Measurements from ENCODE around the gene PHC3.
A peak's percentile ranks its signal among the peaks of the same experiment; 100 is the strongest.

Gene PHC3

DNA sequence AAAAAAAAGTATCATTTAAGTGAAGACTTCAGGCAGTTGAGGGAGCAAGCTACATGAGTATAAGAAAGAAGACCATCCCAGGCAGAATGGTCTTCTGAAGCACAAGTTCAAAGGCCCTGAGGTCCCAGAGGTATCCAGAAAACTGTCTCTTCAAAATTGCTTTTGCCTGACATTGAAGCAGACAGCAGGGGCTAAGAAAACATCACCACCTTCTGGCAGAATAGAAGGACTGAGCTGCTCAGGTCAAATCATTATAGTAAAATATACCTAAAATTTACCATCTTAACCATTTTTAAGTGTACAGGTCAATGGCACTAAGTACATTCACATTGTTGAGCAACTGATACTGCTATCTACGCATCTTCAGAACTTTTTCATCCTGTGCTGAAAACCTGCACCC is 127.3 kb downstream of the PHC3 start:
- no peak overlapping the region for H4K91ac ChIP-seq (ENCODE audit: low read length)
- no peak overlapping the region for H3K4ac ChIP-seq (ENCODE audit: low read depth in 1 of 2, low read length in 2 of 2)
- no peak overlapping the region for H3K14ac ChIP-seq (ENCODE audit: low read length in 2 of 2)
- peaks cover 4% of the 10 kb centered on the region for H3K9me3 ChIP-seq (ENCODE audit: control insufficient read depth, low read length)
- no peak overlapping the region for H3K9ac ChIP-seq (ENCODE audit: low read length)
- no peak overlapping the region for H3K4me3 ChIP-seq (ENCODE audit: insufficient read depth in 1 of 2, low read depth in 1 of 2, low read length in 2 of 2)
- no peak overlapping the region for H3K23ac ChIP-seq (ENCODE audit: low read length in 2 of 2)
- no peak overlapping the region for H2AFZ ChIP-seq (ENCODE audit: low read depth, low read length)
- WGBS = 100% methylated on average over 1 of the region's 1 CpG
- no peak overlapping the region for H2AK5ac ChIP-seq (ENCODE audit: low read length, severe bottlenecking)
- no peaks in the 10 kb centered on the region for H3K27me3 ChIP-seq (ENCODE audit: control insufficient read depth in 1 of 2, insufficient read depth in 1 of 2, low read length in 2 of 2)
- no peaks in the 10 kb centered on the region for H3K36me3 ChIP-seq (ENCODE audit: control insufficient read depth in 1 of 2, insufficient read depth in 2 of 2, low read depth in 1 of 2, low read length in 2 of 2)
- no peaks in the 10 kb centered on the region for H3K79me1 ChIP-seq (replicated peaks; ENCODE audit: low read length, poor library complexity, severe bottlenecking)
- no peak overlapping the region for H4K8ac ChIP-seq (ENCODE audit: low read length)
- H3K4me2 ChIP-seq (ENCODE audit: low read length, poor library complexity, severe bottlenecking) = no peak overlapping the region
- H3K18ac ChIP-seq (ENCODE audit: low read depth in 1 of 2, low read length in 2 of 2) = no peak overlapping the region
- no peak overlapping the region for H2BK12ac ChIP-seq (ENCODE audit: low read length in 2 of 2)
- no peak overlapping the region for H3K27ac ChIP-seq (ENCODE audit: low read length, poor library complexity, severe bottlenecking)
- H2BK120ac ChIP-seq (ENCODE audit: low read depth, low read length) = no peak overlapping the region
- H2BK5ac ChIP-seq (ENCODE audit: low read depth, low read length, poor library complexity, severe bottlenecking) = no peak overlapping the region
- peak; percentile 16 for DNase-seq
- H3K4me1 ChIP-seq (ENCODE audit: control insufficient read depth, insufficient read depth, low read depth, low read length) = peaks cover 6% of the 10 kb centered on the region
- H2BK15ac ChIP-seq (ENCODE audit: low read depth, poor library complexity, severe bottlenecking) = no peak overlapping the region

DNA sequence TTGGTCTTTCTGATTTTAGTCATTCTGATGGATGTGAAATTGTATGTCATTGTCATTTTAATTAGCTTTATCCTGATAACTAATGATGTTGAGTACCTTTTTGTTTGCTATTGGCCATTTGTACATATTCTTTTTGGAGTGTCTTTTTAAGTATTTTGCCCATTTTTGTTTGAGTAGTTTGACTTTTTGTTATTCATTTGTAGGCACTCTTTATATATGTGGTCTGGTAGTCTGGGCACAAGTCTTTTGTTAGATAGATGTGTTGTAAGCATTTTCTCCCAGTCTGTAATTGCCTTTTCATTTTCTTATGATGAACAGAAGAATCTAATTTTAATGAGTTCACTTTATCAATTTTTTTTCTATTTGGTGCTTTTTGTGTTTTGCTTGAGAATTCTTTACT is 129.1 kb downstream of the PHC3 start:
- H3K18ac ChIP-seq (ENCODE audit: low read depth in 1 of 2, low read length in 2 of 2) = no peak overlapping the region
- H3K23ac ChIP-seq (ENCODE audit: low read length in 2 of 2) = no peak overlapping the region
- no peaks in the 10 kb centered on the region for H3K79me1 ChIP-seq (replicated peaks; ENCODE audit: low read length, poor library complexity, severe bottlenecking)
- no peak overlapping the region for H3K14ac ChIP-seq (ENCODE audit: low read length in 2 of 2)
- no peak overlapping the region for H3K9ac ChIP-seq (ENCODE audit: low read length)
- H4K8ac ChIP-seq (ENCODE audit: low read length) = no peak overlapping the region
- no peak overlapping the region for H3K27ac ChIP-seq (ENCODE audit: low read length, poor library complexity, severe bottlenecking)
- no peak overlapping the region for H2BK12ac ChIP-seq (ENCODE audit: low read length in 2 of 2)
- H3K4ac ChIP-seq (ENCODE audit: low read depth in 1 of 2, low read length in 2 of 2) = no peak overlapping the region
- no peaks in the 10 kb centered on the region for H3K27me3 ChIP-seq (ENCODE audit: control insufficient read depth in 1 of 2, insufficient read depth in 1 of 2, low read length in 2 of 2)
- H3K4me2 ChIP-seq (ENCODE audit: low read length, poor library complexity, severe bottlenecking) = no peak overlapping the region
- no peak overlapping the region for H2AK5ac ChIP-seq (ENCODE audit: low read length, severe bottlenecking)
- no peak overlapping the region for H4K91ac ChIP-seq (ENCODE audit: low read length)
- DNase-seq = no peak
- H2BK120ac ChIP-seq (ENCODE audit: low read depth, low read length) = no peak overlapping the region
- no peak overlapping the region for H2BK5ac ChIP-seq (ENCODE audit: low read depth, low read length, poor library complexity, severe bottlenecking)
- no peak overlapping the region for H2AFZ ChIP-seq (ENCODE audit: low read depth, low read length)
- no peaks in the 10 kb centered on the region for H3K36me3 ChIP-seq (ENCODE audit: control insufficient read depth in 1 of 2, insufficient read depth in 2 of 2, low read depth in 1 of 2, low read length in 2 of 2)
- peaks cover 4% of the 10 kb centered on the region for H3K4me1 ChIP-seq (ENCODE audit: control insufficient read depth, insufficient read depth, low read depth, low read length)
- no peak overlapping the region for H2BK15ac ChIP-seq (ENCODE audit: low read depth, poor library complexity, severe bottlenecking)
- peaks cover 4% of the 10 kb centered on the region for H3K9me3 ChIP-seq (ENCODE audit: control insufficient read depth, low read length)
- no peak overlapping the region for H3K4me3 ChIP-seq (ENCODE audit: insufficient read depth in 1 of 2, low read depth in 1 of 2, low read length in 2 of 2)

DNA sequence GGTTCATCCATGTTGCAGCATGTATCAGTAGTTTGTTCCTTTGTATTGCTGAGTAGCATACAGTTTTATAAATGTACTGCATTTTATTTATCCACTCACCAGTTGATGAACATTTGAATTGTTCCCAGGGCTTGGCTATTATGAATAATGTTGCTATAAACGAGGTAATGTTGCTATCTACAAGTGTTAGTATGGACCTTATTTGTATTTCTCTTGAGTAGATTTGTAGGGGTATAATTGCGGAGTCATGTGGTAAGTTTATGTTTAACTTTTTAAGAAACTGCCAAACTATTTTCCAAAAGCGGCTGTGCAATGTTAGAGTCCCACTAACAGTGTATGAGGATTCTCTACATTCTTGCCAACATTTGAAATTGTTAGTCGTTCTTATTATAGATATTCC is 130.8 kb downstream of the PHC3 start:
- Histone ChIP-seq H4K8ac (ENCODE audit: low read length) (no peak overlapping the region), H3K23ac (ENCODE audit: low read length in 2 of 2) (no peak overlapping the region), H2BK120ac (ENCODE audit: low read depth, low read length) (no peak overlapping the region), H3K79me1 (replicated peaks; ENCODE audit: low read length, poor library complexity, severe bottlenecking) (no peaks in the 10 kb centered on the region), H3K9me3 (ENCODE audit: control insufficient read depth, low read length) (peaks cover 4% of the 10 kb centered on the region), H3K4me2 (ENCODE audit: low read length, poor library complexity, severe bottlenecking) (no peak overlapping the region), H3K14ac (ENCODE audit: low read length in 2 of 2) (no peak overlapping the region), H4K91ac (ENCODE audit: low read length) (no peak overlapping the region), H3K27me3 (ENCODE audit: control insufficient read depth in 1 of 2, insufficient read depth in 1 of 2, low read length in 2 of 2) (no peaks in the 10 kb centered on the region), H3K4me1 (ENCODE audit: control insufficient read depth, insufficient read depth, low read depth, low read length) (peaks cover 12% of the 10 kb centered on the region), H3K9ac (ENCODE audit: low read length) (no peak overlapping the region), H2AK5ac (ENCODE audit: low read length, severe bottlenecking) (no peak overlapping the region), H2BK15ac (ENCODE audit: low read depth, poor library complexity, severe bottlenecking) (no peak overlapping the region), H2BK5ac (ENCODE audit: low read depth, low read length, poor library complexity, severe bottlenecking) (no peak overlapping the region), H3K27ac (ENCODE audit: low read length, poor library complexity, severe bottlenecking) (no peak overlapping the region), H3K36me3 (ENCODE audit: control insufficient read depth in 1 of 2, insufficient read depth in 2 of 2, low read depth in 1 of 2, low read length in 2 of 2) (no peaks in the 10 kb centered on the region), H3K4me3 (ENCODE audit: insufficient read depth in 1 of 2, low read depth in 1 of 2, low read length in 2 of 2) (no peak overlapping the region), H3K18ac (ENCODE audit: low read depth in 1 of 2, low read length in 2 of 2) (no peak overlapping the region), H2AFZ (ENCODE audit: low read depth, low read length) (no peak overlapping the region), H3K4ac (ENCODE audit: low read depth in 1 of 2, low read length in 2 of 2) (no peak overlapping the region), H2BK12ac (ENCODE audit: low read length in 2 of 2) (no peak overlapping the region)
- 72% methylated on average over 2 of the region's 4 CpGs for WGBS
- no peak for DNase-seq

DNA sequence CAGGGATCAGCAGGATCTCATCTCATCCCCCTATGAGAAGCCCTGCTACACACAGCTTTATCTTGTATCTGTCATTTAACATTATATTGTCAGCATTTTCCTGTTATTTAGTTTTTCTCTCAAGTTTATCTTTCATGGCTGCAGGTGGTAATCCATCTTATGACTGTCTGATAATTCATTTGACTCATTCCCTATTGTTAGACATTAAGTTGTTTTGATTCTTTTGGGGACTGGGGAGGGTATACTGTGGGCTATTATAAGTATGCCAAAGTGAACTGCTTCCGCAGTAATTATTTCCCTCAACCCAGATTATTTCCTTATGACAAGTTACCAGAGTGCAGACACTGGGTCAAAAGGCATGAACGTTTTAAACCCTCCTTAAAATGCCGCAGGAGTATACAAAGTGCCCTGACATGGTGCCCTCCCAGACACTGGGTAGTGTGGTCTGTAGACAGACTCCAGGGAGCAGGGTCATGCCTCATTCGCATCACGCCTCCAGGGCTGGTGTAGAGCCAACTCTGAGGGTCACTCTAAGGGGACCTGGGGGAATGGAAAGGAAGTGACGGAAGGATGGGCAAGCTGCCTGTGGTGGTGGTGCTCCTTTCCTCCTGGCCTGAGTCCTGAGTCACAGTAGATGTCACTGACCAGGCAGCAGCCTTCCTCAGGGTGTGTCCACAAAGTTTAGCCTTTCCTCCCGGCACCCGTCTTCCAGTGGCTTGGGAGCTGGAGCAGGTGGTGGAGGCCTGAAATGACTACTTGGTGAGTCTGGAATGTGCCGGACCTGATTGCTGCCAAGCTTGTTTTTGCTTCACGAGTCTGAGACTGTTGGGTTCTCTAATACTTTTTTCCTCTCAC is 132.2 kb downstream of the PHC3 start:
- H2BK15ac ChIP-seq (ENCODE audit: low read depth, poor library complexity, severe bottlenecking) = no peak overlapping the region
- H3K9ac ChIP-seq (ENCODE audit: low read length) = no peak overlapping the region
- H3K79me1 ChIP-seq (replicated peaks; ENCODE audit: low read length, poor library complexity, severe bottlenecking) = no peaks in the 10 kb centered on the region
- no peak overlapping the region for H2BK5ac ChIP-seq (ENCODE audit: low read depth, low read length, poor library complexity, severe bottlenecking)
- no peak overlapping the region for H3K23ac ChIP-seq (ENCODE audit: low read length in 2 of 2)
- H3K36me3 ChIP-seq (ENCODE audit: control insufficient read depth in 1 of 2, insufficient read depth in 2 of 2, low read depth in 1 of 2, low read length in 2 of 2) = no peaks in the 10 kb centered on the region
- WGBS = 89% methylated on average over 10 of the region's 10 CpGs
- H3K18ac ChIP-seq (ENCODE audit: low read depth in 1 of 2, low read length in 2 of 2) = no peak overlapping the region
- no peak overlapping the region for H3K4me2 ChIP-seq (ENCODE audit: low read length, poor library complexity, severe bottlenecking)
- no peak overlapping the region for H4K8ac ChIP-seq (ENCODE audit: low read length)
- no peak overlapping the region for H3K27ac ChIP-seq (ENCODE audit: low read length, poor library complexity, severe bottlenecking)
- H3K14ac ChIP-seq (ENCODE audit: low read length in 2 of 2) = no peak overlapping the region
- H3K4ac ChIP-seq (ENCODE audit: low read depth in 1 of 2, low read length in 2 of 2) = no peak overlapping the region
- peaks cover 4% of the 10 kb centered on the region for H3K9me3 ChIP-seq (ENCODE audit: control insufficient read depth, low read length)
- H3K4me1 ChIP-seq (ENCODE audit: control insufficient read depth, insufficient read depth, low read depth, low read length) = peaks cover 14% of the 10 kb centered on the region
- no peak overlapping the region for H2AK5ac ChIP-seq (ENCODE audit: low read length, severe bottlenecking)
- H2BK12ac ChIP-seq (ENCODE audit: low read length in 2 of 2) = no peak overlapping the region
- no peak overlapping the region for H2AFZ ChIP-seq (ENCODE audit: low read depth, low read length)
- no peak overlapping the region for H2BK120ac ChIP-seq (ENCODE audit: low read depth, low read length)
- H3K27me3 ChIP-seq (ENCODE audit: control insufficient read depth in 1 of 2, insufficient read depth in 1 of 2, low read length in 2 of 2) = peaks cover 0 to 5% of the 10 kb centered on the region in 2 experiments
- DNase-seq = no peak
- no peak overlapping the region for H3K4me3 ChIP-seq (ENCODE audit: insufficient read depth in 1 of 2, low read depth in 1 of 2, low read length in 2 of 2)
- H4K91ac ChIP-seq (ENCODE audit: low read length) = peak overlapping the region; percentile 34
